ENCODE results near the gene TKFC.

The TKFC gene

GRCh38 chr11:61345954-61346843 is 13.2 kb downstream of the TKFC start:
- DNase-seq = no peak

DNA sequence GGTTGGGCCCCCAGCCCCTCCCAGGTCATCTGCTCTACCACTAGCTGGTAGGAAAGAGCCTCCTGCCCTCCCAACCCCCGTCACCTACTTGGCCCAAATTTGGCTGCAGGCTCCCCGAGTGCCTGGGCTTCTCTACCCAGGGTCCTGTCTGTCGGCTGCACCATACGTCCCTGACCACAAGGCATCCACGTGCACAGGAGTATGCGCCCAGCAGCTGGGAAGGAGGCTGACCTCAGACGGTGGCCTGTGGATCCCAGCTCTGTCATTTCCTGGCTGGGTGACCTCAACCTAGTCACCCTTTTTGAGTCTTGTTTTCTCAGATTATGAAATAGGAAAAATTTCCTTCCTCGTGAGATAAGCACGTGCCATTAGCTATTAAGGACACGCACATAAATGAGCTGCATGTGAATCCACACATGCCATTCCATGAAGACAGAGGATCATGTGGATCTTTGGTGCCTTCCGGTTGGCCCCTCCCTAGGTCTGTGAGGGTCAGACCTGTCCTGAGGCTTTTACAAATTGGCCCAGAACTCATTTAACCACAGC is 15.0 kb downstream of the TKFC start:
- no peak for DNase-seq

DNA sequence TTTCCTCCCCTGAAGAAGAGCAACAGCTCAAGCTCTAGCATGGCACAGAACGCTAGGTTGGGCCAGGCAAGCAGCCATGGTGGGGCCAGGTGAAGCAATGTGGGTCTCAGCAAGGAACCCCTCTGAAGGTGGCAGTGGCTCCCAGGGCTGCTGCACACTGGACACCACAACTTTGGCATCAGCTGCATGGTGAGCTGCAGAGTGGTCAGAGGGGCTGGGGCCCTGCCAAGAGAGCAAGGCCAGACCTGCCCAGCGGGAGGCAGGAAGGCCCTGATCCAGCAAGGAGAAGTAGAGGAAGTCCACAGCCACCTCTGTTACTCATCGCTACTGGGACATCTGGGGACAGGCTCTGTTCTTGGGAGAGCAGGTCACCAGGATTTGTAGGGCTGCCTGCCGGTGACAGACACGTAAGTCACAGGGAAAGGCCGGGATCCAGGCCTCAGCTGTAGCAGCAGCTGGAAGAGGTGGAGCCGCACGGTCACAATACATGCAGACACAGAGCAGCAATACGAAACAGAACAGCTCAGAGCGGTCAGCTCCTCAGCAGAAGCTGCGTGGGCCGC is 16.2 kb downstream of the TKFC start:
- no peak for DNase-seq

GRCh38 chr11:61349916-61350315 is 16.9 kb downstream of the TKFC start:
- no peak for DNase-seq

DNA sequence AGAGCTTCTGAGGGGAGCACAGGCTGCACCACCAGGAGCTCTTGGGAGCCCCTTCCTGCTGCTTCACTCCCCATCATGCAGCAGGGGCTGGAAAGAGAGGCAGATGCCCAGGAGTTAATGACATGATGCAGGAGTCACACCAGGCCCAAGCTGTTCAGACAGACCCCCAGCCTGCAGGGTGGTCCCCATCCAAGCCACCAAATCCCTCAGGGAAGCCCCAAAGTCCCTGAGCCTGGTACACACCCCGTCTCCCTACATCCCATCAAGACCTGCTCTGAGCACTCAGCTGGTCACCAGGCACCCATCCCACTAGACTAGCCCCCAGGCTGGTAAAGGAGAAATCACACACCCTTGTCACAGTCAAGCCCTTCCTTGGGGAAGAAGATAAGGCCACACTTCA is 17.3 kb downstream of the TKFC start:
- DNase-seq = no peak

- no peak for DNase-seq
These were observed 17.8 kb downstream of the TKFC start for GRCh38 chr11:61350803-61351202.

DNA sequence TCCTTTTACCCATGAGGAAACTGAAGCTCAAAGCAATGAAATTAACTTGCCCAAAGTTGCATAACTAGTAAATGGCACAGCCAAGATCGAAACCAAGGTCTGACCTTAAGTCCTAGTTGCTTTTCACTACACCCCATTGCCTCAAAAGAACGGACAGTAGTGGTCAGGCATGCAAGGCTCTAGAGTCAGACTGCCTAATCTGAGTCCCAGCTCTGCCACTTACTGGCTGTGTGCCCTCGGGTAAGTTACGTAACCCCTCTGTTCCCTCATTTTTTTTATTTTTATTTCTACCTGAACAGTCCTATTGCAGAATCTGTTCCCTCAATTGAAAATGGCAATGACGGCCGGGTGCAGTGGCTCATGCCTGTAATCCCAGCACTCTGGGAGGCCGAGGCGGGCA is 19.0 kb downstream of the TKFC start:
- no peak for DNase-seq

GRCh38 chr11:61353131-61354067 is 20.4 kb downstream of the TKFC start:
- DNase-seq = no peak

GRCh38 chr11:61354208-61354607 is 21.2 kb downstream of the TKFC start:
- no peak for DNase-seq

DNA sequence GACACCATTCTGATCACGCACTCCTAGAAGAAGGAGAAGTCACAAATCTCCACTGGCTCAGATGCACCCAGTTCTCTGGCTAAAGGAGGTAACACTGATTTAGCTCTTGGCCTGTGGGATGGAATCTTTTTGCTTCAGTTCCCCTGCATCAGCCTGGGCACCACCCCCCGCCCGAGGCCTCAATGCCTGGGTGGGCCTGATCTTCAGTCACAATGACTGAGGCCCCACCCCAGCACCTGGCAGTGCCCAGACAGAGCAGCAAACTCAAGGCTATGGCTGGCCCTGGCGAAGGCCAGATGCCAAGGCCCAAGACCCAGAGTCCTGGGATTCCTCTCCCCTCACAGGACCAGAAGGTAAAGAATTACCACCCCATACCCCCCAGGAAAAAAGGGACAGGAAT is 23.7 kb downstream of the TKFC start:
- DNase-seq = no peak

DNA sequence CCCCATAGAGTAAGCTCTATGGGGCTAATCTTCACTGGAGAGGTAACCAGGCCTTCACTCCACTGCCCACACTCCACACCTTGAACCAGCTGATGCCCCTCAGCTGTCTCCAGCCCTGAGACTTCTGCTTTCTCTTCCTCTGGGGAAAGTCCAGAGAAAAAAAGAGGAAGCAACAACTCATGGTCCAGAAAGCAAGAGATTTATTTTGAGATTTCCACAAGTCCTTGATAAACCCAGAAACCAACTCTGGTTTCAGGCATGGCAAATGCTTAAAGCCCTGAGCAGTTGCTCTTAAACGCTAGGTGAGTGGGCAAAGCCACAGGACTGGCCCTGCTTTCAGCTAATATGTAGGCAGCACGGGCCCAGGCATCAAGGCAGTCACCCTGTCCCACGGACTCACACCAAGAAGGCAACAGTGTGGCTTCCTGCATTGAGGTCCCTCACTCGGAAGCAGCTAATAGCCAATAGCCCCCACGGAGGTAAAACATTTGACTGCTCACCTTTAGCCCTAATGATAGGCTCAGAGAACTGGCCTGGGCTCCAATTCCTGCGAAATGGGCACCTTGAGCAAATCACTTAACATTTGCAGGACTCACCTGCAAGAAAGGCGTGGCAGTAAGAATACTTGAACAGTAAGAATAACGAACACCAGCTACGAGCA is 24.3 kb downstream of the TKFC start:
- DNase-seq = no peak

DNA sequence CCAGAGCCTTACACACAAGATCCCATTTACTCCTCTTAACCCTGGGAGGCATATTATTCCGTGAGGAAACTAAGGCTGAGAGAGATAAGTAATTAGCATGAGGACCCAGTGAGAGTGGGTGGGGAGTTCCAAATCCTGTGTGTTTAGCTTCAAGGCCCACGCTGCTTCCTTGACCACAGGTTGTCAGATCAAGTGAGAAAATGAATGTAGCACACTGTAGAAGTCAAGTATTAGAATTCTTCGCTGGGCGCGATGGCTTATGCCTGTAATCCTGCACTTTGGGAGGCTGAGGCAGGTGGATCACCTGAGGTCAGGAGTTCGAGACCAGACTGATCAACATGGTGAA is 24.8 kb downstream of the TKFC start:
- DNase-seq = no peak

DNA sequence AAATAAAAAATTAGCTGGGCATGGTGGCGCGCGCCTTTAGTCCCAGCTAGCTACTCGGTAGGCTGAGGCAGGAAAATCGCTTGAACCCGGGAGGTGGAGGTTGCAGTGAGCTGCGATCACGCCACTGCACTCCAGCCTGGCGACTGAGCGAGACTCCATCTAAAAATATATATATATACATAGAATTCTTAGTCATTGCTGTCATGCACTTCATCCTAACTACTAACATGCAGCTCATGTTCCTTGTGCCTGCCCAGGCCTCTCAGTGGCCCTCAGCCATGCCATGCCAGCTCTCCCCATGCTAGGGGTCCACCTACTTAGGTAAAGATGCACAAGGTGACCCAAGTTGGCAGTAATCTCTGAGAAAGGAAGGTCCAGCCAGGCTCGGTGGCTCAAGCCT is 25.5 kb downstream of the TKFC start:
- DNase-seq = no peak

DNA sequence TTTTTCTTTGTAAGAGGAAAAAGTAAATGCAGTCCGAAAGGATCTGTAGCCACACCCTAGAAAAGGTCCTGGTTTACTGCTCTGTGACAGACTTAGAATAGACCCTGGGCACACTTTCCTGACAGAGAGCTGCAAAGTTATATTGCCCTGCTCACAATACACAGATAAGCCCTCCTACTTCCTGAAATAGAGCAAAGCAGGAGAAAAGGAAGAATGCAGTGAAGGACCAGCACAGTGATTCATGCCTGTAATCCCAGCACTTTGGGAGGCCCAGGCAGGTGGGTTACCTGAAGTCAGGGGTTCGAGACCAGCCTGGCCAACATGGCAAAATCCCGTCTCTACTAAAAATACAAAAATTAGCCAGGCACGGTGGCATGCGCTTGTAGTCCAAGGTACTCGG is 26.5 kb downstream of the TKFC start:
- DNase-seq = no peak

DNA sequence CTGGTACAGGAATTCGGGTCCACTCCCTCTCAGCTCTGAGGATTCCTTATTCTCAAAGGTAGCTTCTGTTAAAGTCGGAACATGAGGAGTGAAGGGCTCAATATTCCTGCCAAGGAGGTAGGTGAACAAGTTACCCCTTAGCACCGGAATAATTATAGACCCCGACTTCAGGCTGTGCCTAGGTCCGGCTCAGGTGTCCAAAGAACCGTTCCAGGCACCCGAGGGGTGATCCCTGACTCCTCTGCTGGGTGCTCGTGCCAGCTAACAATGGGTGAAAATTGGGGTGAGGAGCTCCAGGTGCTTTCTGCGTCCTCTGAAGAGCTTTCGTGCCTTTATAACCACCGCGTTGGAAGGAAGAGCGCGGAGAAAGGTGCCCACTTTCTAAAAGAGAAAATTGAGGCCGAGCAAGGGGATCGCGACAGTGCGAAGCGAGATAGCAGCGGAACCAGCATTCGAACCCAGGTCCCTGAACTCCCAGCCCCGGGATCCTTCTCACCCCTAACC is 28.3 kb downstream of the TKFC start:
- DNase-seq = no peak

DNA sequence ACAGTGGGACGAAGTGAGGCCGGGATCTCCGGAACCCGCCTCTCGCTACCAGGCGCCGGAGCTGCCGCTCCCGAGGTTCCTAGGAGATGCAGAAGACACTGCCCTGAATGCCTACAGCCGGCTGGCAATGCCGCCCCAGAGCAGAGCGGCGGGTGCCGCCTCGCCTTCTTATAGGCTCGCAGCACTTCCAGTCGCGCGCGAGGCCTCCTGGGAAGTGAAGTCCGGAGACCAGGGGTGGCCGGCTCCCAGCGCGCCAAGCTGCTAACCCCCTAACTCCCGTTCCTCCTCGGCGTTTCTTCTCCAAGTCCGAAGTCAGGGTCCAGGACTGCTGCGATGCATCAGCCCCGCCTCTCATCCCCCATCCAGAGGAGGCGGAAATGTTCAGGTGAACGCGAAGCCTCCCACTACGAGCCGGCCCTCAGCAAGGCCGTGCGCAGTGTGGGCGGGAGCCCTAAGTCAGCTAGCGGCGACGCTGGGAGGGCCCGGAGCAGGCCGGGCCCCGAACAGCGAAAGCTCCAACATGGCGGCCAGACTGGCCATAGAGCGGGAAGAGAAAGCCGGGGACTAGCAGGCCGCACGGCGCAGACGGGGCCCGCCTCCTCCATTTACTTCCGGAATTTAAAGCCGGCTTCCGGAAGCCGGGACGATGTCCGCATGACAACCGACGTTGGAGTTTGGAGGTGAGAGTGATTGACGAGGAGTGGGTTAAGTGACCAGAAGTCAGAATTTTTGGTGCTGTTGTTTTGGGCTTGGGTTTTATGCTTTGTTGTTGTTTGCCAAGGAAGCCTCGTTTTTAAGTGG is 28.9 kb downstream of the TKFC start, which contains the start of the genes CYB561A3 and TMEM138:
Gene CYB561A3, minus strand, starts transcription at position 142 of the 801 bp plus-strand sequence. CDS start 5,169 bp downstream, outside the sequence.
Gene TMEM138, plus strand, starts transcription at position 634 of the 801 bp plus-strand sequence. CDS start 2,017 bp downstream, outside the sequence.
- DNase-seq = peak; percentile 97

GRCh38 chr11:61362542-61362875 is 29.5 kb downstream of the TKFC start:
- no peak for DNase-seq

GRCh38 chr11:61364012-61364675 is 31.1 kb downstream of the TKFC start:
- DNase-seq = no peak

DNA sequence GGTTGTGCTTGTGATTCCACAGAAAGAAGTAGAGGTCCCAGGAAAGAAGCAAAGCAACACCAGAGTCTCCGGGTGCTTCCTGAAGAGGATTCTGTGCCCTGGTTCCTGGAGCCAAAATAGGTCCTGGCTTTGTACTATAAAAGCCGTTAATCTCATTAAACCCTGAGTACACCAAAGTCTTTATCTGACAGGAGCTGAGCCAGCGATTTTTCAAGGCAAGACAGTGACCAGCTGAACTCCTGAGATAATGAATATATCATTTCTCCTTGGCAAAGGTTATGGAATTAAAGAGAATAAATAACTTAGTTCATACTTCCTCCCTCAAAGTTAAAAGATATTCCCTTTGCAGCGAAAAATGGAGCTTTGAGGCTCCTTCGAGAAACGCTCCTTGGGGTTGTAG is 34.4 kb downstream of the TKFC start:
- no peak for DNase-seq

DNA sequence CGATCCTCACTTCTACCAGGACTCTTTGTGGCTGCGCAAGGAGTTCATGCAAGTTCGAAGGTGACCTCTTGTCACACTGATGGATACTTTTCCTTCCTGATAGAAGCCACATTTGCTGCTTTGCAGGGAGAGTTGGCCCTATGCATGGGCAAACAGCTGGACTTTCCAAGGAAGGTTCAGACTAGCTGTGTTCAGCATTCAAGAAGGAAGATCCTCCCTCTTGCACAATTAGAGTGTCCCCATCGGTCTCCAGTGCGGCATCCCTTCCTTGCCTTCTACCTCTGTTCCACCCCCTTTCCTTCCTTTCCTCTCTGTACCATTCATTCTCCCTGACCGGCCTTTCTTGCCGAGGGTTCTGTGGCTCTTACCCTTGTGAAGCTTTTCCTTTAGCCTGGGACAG is 35.6 kb downstream of the TKFC start:
- DNase-seq = no peak
